HG03342 (cell line): Measurements from ENCODE around the gene SNN.

Experiments
- ATAC-seq: cut with Tn5 transposase; IDR thresholded peaks from one replicate; pipeline ENCODE4 v1.9.1; 2021; ENCODE audit warnings: mild to moderate bottlenecking, moderate library complexity; ENCODE audit not compliant: unreplicated experiment

SNN gene

GRCh38 chr16:11635113-11635652 lies 33.1 kb upstream of the SNN start:
- no peak for ATAC-seq

GRCh38 chr16:11635679-11636171 lies 32.5 kb upstream of the SNN start:
- ATAC-seq, result no peak

GRCh38 chr16:11636172-11636721 lies 32.0 kb upstream of the SNN start:
- no peak for ATAC-seq

- no peak for ATAC-seq
These were observed 30.9 kb upstream of the SNN start for GRCh38 chr16:11637320-11637719.

- ATAC-seq, result no peak
These were observed 30.1 kb upstream of the SNN start for GRCh38 chr16:11638140-11638539.

GRCh38 chr16:11639008-11639562 lies 29.2 kb upstream of the SNN start:
- no peak for ATAC-seq

GRCh38 chr16:11639925-11640899 lies 28.0 kb upstream of the SNN start:
- no peak for ATAC-seq

GRCh38 chr16:11640987-11641817 lies 27.1 kb upstream of the SNN start:
- no peak for ATAC-seq

GRCh38 chr16:11642765-11643116 lies 25.5 kb upstream of the SNN start:
- no peak for ATAC-seq

- ATAC-seq, result no peak
These were observed 19.0 kb upstream of the SNN start for GRCh38 chr16:11649276-11649675.

GRCh38 chr16:11650641-11651591 lies 17.3 kb upstream of the SNN start:
- ATAC-seq, result no peak

- ATAC-seq, result no peak
These were observed 16.5 kb upstream of the SNN start for GRCh38 chr16:11651796-11652195.

- no peak for ATAC-seq
These were observed 12.6 kb upstream of the SNN start for GRCh38 chr16:11655655-11656054.

- no peak for ATAC-seq
These were observed 10.7 kb upstream of the SNN start for GRCh38 chr16:11657556-11657955.

GRCh38 chr16:11658896-11659708 lies 9.2 kb upstream of the SNN start:
- no peak for ATAC-seq

GRCh38 chr16:11660565-11660964 lies 7.7 kb upstream of the SNN start:
- no peak for ATAC-seq

- no peak for ATAC-seq
These were observed 5.7 kb upstream of the SNN start for GRCh38 chr16:11662582-11662981.

- ATAC-seq, result no peak
These were observed 3.2 kb upstream of the SNN start for GRCh38 chr16:11665071-11665491.
